ENCODE data around the gene SLITRK5. TPM values are rescaled to one million over a fixed set of nuclear protein-coding genes. Genes with fewer than 3 reads are reported as not detected.

Gene SLITRK5
- total RNA-seq, 1 donor from 2014 or later = 1.9 TPM

- TF ChIP-seq CTCF (IDR thresholded peaks at IDR 0.05) (no peak), EZH2phosphoT487 (IDR thresholded peaks at IDR 0.05) (no peak), EZH2 (IDR thresholded peaks at IDR 0.05) (no peak)
- Histone ChIP-seq H3K9me3 (ENCODE audit: low read depth) (no peaks in the 10 kb centered on the region), H4K20me1 (ENCODE audit: low read depth) (peaks cover 38% of the 10 kb centered on the region), H3K79me2 (ENCODE audit: low read depth) (no peaks in the 10 kb centered on the region), H3K9ac (no peak overlapping the region), H3K4me3 (no peak overlapping the region), H3K36me3 (no peaks in the 10 kb centered on the region), H3F3A (ENCODE audit: low read depth) (peaks cover 14% of the 10 kb centered on the region), H3K27me3 (peaks cover 96% of the 10 kb centered on the region), H3K4me1 (peaks cover 18% of the 10 kb centered on the region), H3K4me2 (no peak overlapping the region), H3K27ac (no peak overlapping the region), H2AFZ (replicated peaks) (no peak overlapping the region)
- DNase-seq (ENCODE audit: low spot score) = no peak
- Mint-ChIP-seq H3K36me3 (peaks cover 24% of the 10 kb centered on the region), H3K4me1 (peaks cover 15% of the 10 kb centered on the region), H3K27ac (no peak overlapping the region), H3K9me3 (peaks cover 5% of the 10 kb centered on the region), H3K4me3 (peak overlapping the region; percentile 46), H3K27me3 (ENCODE audit: insufficient read depth, low read depth) (peaks cover 15% of the 10 kb centered on the region)
Measured at GRCh38 chr13:87675851-87676250, 4.7 kb downstream of the SLITRK5 start.

GRCh38 chr13:87676254-87677042 is 5.3 kb downstream of the SLITRK5 start:
- peak; percentile 9 for DNase-seq (ENCODE audit: low spot score)
- H3K4me2 ChIP-seq = peak overlapping the region; percentile 93
- H3K4me3 Mint-ChIP-seq = peak overlapping the region; percentile 46

GRCh38 chr13:87677043-87677495 is 5.9 kb downstream of the SLITRK5 start:
- Mint-ChIP-seq H3K36me3 (peaks cover 26% of the 10 kb centered on the region), H3K27me3 (ENCODE audit: insufficient read depth, low read depth) (peaks cover 11% of the 10 kb centered on the region), H3K27ac (no peak overlapping the region), H3K4me3 (peak overlapping the region; percentile 38), H3K9me3 (peaks cover 5% of the 10 kb centered on the region), H3K4me1 (peaks cover 15% of the 10 kb centered on the region)
- Histone ChIP-seq H3K4me1 (peaks cover 18% of the 10 kb centered on the region), H4K20me1 (ENCODE audit: low read depth) (peaks cover 38% of the 10 kb centered on the region), H3K79me2 (ENCODE audit: low read depth) (no peaks in the 10 kb centered on the region), H3K9me3 (ENCODE audit: low read depth) (no peaks in the 10 kb centered on the region), H3K36me3 (no peaks in the 10 kb centered on the region), H3K4me3 (peak overlapping the region; percentile 55), H3F3A (ENCODE audit: low read depth) (peaks cover 14% of the 10 kb centered on the region), H3K27me3 (peaks cover 100% of the 10 kb centered on the region), H3K9ac (no peak overlapping the region), H3K27ac (no peak overlapping the region), H2AFZ (replicated peaks) (no peak overlapping the region), H3K4me2 (peak overlapping the region; percentile 93)
- peak; percentile 18 for DNase-seq (ENCODE audit: low spot score)
- TF ChIP-seq CTCF (IDR thresholded peaks at IDR 0.05) (no peak), EZH2phosphoT487 (IDR thresholded peaks at IDR 0.05) (peak; percentile 11), EZH2 (IDR thresholded peaks at IDR 0.05) (peak; percentile 74)

More at GRCh38 chr13:87676254-87677042, 5.3 kb downstream of the SLITRK5 start:
- H3K79me2 ChIP-seq (ENCODE audit: low read depth) = no peaks in the 10 kb centered on the region
- H3K4me3 ChIP-seq = peak overlapping the region; percentile 55
- no peak overlapping the region for H2AFZ ChIP-seq (replicated peaks)
- H3K9me3 ChIP-seq (ENCODE audit: low read depth) = no peaks in the 10 kb centered on the region
- Mint-ChIP-seq H3K27me3 (ENCODE audit: insufficient read depth, low read depth) (peaks cover 12% of the 10 kb centered on the region), H3K4me1 (peaks cover 15% of the 10 kb centered on the region), H3K27ac (no peak overlapping the region), H3K9me3 (peaks cover 5% of the 10 kb centered on the region), H3K36me3 (peaks cover 24% of the 10 kb centered on the region)
- peak; percentile 2 for TF ChIP-seq EZH2 (IDR thresholded peaks at IDR 0.05)
- no peak for TF ChIP-seq EZH2phosphoT487 (IDR thresholded peaks at IDR 0.05)
- no peak for TF ChIP-seq CTCF (IDR thresholded peaks at IDR 0.05)
- peaks cover 14% of the 10 kb centered on the region for H3F3A ChIP-seq (ENCODE audit: low read depth)
- H3K27ac ChIP-seq = no peak overlapping the region
- no peaks in the 10 kb centered on the region for H3K36me3 ChIP-seq
- peaks cover 18% of the 10 kb centered on the region for H3K4me1 ChIP-seq
- no peak overlapping the region for H3K9ac ChIP-seq
- peaks cover 38% of the 10 kb centered on the region for H4K20me1 ChIP-seq (ENCODE audit: low read depth)
- peaks cover 100% of the 10 kb centered on the region for H3K27me3 ChIP-seq

Data from neural progenitor cell (in vitro differentiated cells).